Cardiac muscle cell (in vitro differentiated cells and primary cell): ENCODE measurements around the gene ZNRF4. TPM values are rescaled to one million over a fixed set of nuclear protein-coding genes. Genes with fewer than 3 reads are reported as not detected.
A peak's percentile ranks its signal among the peaks of the same experiment; 100 is the strongest.

Experiments
- DNase-seq, 2 donors: peaks; one replicate each; pipeline versions ENCODE4 v3.0.0 to v3.0.0-alpha.2; 2010 to 2017; ENCODE audit warnings: low read depth in 1 of 2, low spot score in 1 of 2
- H3K27ac ChIP-seq: fragments of 200-600 bp; sonication (generic); 2 replicates; pipeline ENCODE4 v1.5.1; 2016
- H3K27me3 ChIP-seq: fragments of 200-600 bp; sonication (generic); 2 replicates; pipeline ENCODE4 v1.6.0; 2016; ENCODE audit warnings: control low read depth
- H3K36me3 ChIP-seq: fragments of 200-600 bp; sonication (generic); 2 replicates; pipeline ENCODE4 v1.5.1; 2016; ENCODE audit warnings: control low read depth
- H3K4me1 ChIP-seq: fragments of 200-600 bp; sonication (generic); 2 replicates; pipeline ENCODE4 v1.8.1; 2017; ENCODE audit warnings: low read depth, mild to moderate bottlenecking, mixed run types
- H3K4me3 ChIP-seq: fragments of 200-600 bp; sonication (generic); 2 replicates; pipeline ENCODE4 v1.5.1; 2016; ENCODE audit warnings: mild to moderate bottlenecking
- H3K9me3 ChIP-seq: fragments of 200-600 bp; sonication (generic); 2 replicates; pipeline ENCODE4 v1.5.1; 2017; ENCODE audit warnings: low read depth, mild to moderate bottlenecking, control low read depth
- CTCF ChIP-seq: IDR thresholded peaks from 2 replicates; pipeline ENCODE4 v1.5.1; 2012; ENCODE audit warnings: low read depth, mild to moderate bottlenecking, low read length
- polyA plus RNA-seq: library from polyadenylated mRNA; unstranded; fragments of >200 nt; fragmentation: Nextera tagmentation; extraction: Ambion mirVana; gene quantifications from 2 replicates; pipeline ENCODE4 v1.2.1, GENCODE V29; 2016
- total RNA-seq: library from RNA; depleted of rRNA; stranded (reverse); fragments of >200 nt; gene quantifications from 2 replicates; pipeline ENCODE4 v1.2.3, GENCODE V29; 2016

ZNRF4 gene
- total and polyA plus RNA-seq, 2 experiments from 2014 or later: not detected

- no peak for DNase-seq
- Histone ChIP-seq H3K27ac (no peak overlapping the region), H3K4me3 (no peak overlapping the region), H3K4me1 (peaks cover 3% of the 10 kb centered on the region), H3K27me3 (peaks cover 17% of the 10 kb centered on the region), H3K36me3 (no peaks in the 10 kb centered on the region), H3K9me3 (no peaks in the 10 kb centered on the region)
- TF ChIP-seq CTCF: no peak
Observed at GRCh38 chr19:5497297-5497696, 42.1 kb downstream of the ZNRF4 start.

GRCh38 chr19:5498830-5499550 is 43.8 kb downstream of the ZNRF4 start:
- DNase-seq: peak in 1 of 2 donors; percentile 20
- no peak overlapping the region for H3K4me3 ChIP-seq
- no peaks in the 10 kb centered on the region for H3K36me3 ChIP-seq
- H3K4me1 ChIP-seq: no peaks in the 10 kb centered on the region
- no peak for TF ChIP-seq CTCF
- peaks cover 17% of the 10 kb centered on the region for H3K27me3 ChIP-seq
- H3K9me3 ChIP-seq: no peaks in the 10 kb centered on the region
- H3K27ac ChIP-seq: no peak overlapping the region

- Histone ChIP-seq H3K9me3 (no peaks in the 10 kb centered on the region), H3K27me3 (no peaks in the 10 kb centered on the region), H3K4me1 (no peaks in the 10 kb centered on the region), H3K36me3 (no peaks in the 10 kb centered on the region), H3K4me3 (no peak overlapping the region), H3K27ac (no peak overlapping the region)
- TF ChIP-seq CTCF: no peak
- DNase-seq: no peak
Observed at GRCh38 chr19:5501907-5502306, 46.7 kb downstream of the ZNRF4 start.

- Histone ChIP-seq H3K4me1 (no peaks in the 10 kb centered on the region), H3K9me3 (no peaks in the 10 kb centered on the region), H3K27ac (no peak overlapping the region), H3K4me3 (no peak overlapping the region), H3K36me3 (no peaks in the 10 kb centered on the region), H3K27me3 (no peaks in the 10 kb centered on the region)
- TF ChIP-seq CTCF: no peak
- DNase-seq: no peak
Observed at GRCh38 chr19:5503598-5503997, 48.4 kb downstream of the ZNRF4 start.

- peak; percentile 12 for TF ChIP-seq CTCF
- no peak overlapping the region for H3K4me3 ChIP-seq
- H3K36me3 ChIP-seq: no peaks in the 10 kb centered on the region
- no peak overlapping the region for H3K27ac ChIP-seq
- no peaks in the 10 kb centered on the region for H3K4me1 ChIP-seq
- H3K27me3 ChIP-seq: no peaks in the 10 kb centered on the region
- no peaks in the 10 kb centered on the region for H3K9me3 ChIP-seq
- DNase-seq: no peak
Observed at GRCh38 chr19:5504114-5504513, 48.9 kb downstream of the ZNRF4 start.

Other genes starting within 250 kb of the ZNRF4 start
- 247 and 351 TPM in 2 replicates for gene PTPRS, start 114.6 kb upstream of the ZNRF4 start, total RNA-seq
- gene PTPRS, start 114.6 kb upstream of the ZNRF4 start, polyA plus RNA-seq: 46.0 and 68.7 TPM in 2 replicates
- 1.3 and 2.4 TPM in 2 replicates for gene TINCR, start 112.5 kb downstream of the ZNRF4 start, total RNA-seq
- gene TINCR, start 112.5 kb downstream of the ZNRF4 start, polyA plus RNA-seq: 1.9 and 3.7 TPM in 2 replicates
- gene SAFB2, start 167.4 kb downstream of the ZNRF4 start, total RNA-seq: 36.3 and 55.5 TPM in 2 replicates
- 66.3 and 71.8 TPM in 2 replicates for gene SAFB2, start 167.4 kb downstream of the ZNRF4 start, polyA plus RNA-seq
- 79.5 and 108 TPM in 2 replicates for gene SAFB, start 167.7 kb downstream of the ZNRF4 start, total RNA-seq
- gene SAFB, start 167.7 kb downstream of the ZNRF4 start, polyA plus RNA-seq: 127 and 161 TPM in 2 replicates
- 59.1 and 90.7 TPM in 2 replicates for gene MICOS13, start 225.1 kb downstream of the ZNRF4 start, total RNA-seq
- 134 and 173 TPM in 2 replicates for gene MICOS13, start 225.1 kb downstream of the ZNRF4 start, polyA plus RNA-seq
- 62.5 and 80.5 TPM in 2 replicates for gene HSD11B1L, start 225.6 kb downstream of the ZNRF4 start, total RNA-seq
- gene HSD11B1L, start 225.6 kb downstream of the ZNRF4 start, polyA plus RNA-seq: 60.1 and 61.9 TPM in 2 replicates
- gene RPL36, start 234.9 kb downstream of the ZNRF4 start, total RNA-seq: 829 and 1,053 TPM in 2 replicates
- 982 and 1,206 TPM in 2 replicates for gene RPL36, start 234.9 kb downstream of the ZNRF4 start, polyA plus RNA-seq